Chondrocyte (in vitro differentiated cells): ENCODE results near the gene MARCHF10. TPM values are rescaled to one million over a fixed set of nuclear protein-coding genes. Genes with fewer than 3 reads are reported as not detected.

ENCODE experiments used
- DNase-seq: peaks from one replicate; pipeline ENCODE4 v3.0.0; 2021; ENCODE audit warnings: mixed read lengths, low spot score
- H3K27ac Mint-ChIP-seq: one replicate; pipeline ENCODE4 v1.8.0; 2021; ENCODE audit warnings: mild to moderate bottlenecking, moderate library complexity, mixed read lengths; ENCODE audit not compliant: unreplicated experiment
- H3K27me3 Mint-ChIP-seq: 2 replicates; pipeline ENCODE4 v1.8.0; 2021; ENCODE audit warnings: low read depth, mixed read lengths
- H3K36me3 Mint-ChIP-seq: 2 replicates; pipeline ENCODE4 v1.8.0; 2021; ENCODE audit warnings: low read depth, mixed read lengths
- H3K4me1 Mint-ChIP-seq: 2 replicates; pipeline ENCODE4 v1.8.0; 2021; ENCODE audit warnings: low read depth, mild to moderate bottlenecking, mixed read lengths
- H3K4me3 Mint-ChIP-seq: one replicate; pipeline ENCODE4 v1.8.0; 2021; ENCODE audit warnings: mild to moderate bottlenecking, moderate library complexity, mixed read lengths; ENCODE audit not compliant: unreplicated experiment
- H3K9me3 Mint-ChIP-seq: 2 replicates; pipeline ENCODE4 v1.8.0; 2021; ENCODE audit warnings: low read depth, mixed read lengths
- CTCF ChIP-seq: fragments of 200-600 bp; sonication (generic); IDR thresholded peaks from 2 replicates; pipeline ENCODE4 v1.5.0; 2021; ENCODE audit warnings: antibody characterized with exemption, mild to moderate bottlenecking, moderate library complexity
- total RNA-seq: library from RNA; stranded (reverse); gene quantifications from 3 replicates; pipeline ENCODE4 v1.2.1, GENCODE V29; 2021

Gene MARCHF10
- total RNA-seq, 1 donor from 2014 or later: 0.17 TPM

GRCh38 chr17:62706598-62707424 is 101.3 kb downstream of the MARCHF10 start:
- Mint-ChIP-seq H3K4me1 (peaks cover 28% of the 10 kb centered on the region), H3K9me3 (peaks cover 12% of the 10 kb centered on the region), H3K27ac (no peak overlapping the region), H3K4me3 (no peak overlapping the region), H3K36me3 (peaks cover 2% of the 10 kb centered on the region), H3K27me3 (no peaks in the 10 kb centered on the region)
- TF ChIP-seq CTCF: no peak
- no peak for DNase-seq

DNA sequence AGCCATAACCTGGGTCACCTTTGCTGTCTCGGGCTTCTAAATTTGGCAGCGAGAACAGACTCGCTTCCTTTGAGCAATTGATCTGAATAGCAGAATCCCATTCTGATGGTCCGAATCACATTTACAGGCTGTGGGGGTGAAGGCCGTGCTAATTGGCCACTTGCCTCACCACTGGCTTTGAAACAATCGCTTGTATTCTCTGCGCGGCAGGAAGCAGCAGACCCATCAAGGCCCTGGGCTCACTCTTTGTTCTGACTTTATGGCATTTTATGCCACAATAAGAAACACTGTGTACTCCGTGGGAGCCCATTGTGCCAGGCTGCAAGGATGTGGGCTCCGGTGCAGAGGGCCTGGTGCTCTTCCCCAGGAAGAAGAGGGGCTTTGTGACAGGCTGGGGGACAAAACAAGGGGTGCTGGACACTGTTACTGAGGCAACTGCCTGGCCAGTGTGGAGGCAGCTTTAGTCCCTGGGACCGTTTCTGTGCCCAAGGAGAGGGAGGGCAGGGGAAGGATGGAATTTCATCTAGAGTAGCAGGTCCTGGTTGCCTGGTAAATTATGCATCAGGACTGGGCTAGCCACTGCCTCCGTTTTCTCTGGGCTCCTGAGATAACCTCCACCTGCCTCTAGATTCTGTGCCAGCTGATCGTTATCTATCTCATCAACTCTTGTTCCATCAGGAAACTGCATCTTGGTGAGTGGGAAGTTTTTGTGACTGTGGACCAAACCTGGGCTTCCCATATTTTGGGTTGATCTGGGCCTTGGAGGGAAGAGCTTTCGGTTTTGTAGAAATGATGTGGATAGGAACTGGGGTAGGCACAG is 102.1 kb downstream of the MARCHF10 start:
- no peaks in the 10 kb centered on the region for H3K27me3 Mint-ChIP-seq
- TF ChIP-seq CTCF: no peak
- H3K4me3 Mint-ChIP-seq: peak overlapping the region; percentile 78
- H3K36me3 Mint-ChIP-seq: peaks cover 2% of the 10 kb centered on the region
- H3K27ac Mint-ChIP-seq: no peak overlapping the region
- peaks cover 12% of the 10 kb centered on the region for H3K9me3 Mint-ChIP-seq
- no peak for DNase-seq
- peaks cover 28% of the 10 kb centered on the region for H3K4me1 Mint-ChIP-seq

DNA sequence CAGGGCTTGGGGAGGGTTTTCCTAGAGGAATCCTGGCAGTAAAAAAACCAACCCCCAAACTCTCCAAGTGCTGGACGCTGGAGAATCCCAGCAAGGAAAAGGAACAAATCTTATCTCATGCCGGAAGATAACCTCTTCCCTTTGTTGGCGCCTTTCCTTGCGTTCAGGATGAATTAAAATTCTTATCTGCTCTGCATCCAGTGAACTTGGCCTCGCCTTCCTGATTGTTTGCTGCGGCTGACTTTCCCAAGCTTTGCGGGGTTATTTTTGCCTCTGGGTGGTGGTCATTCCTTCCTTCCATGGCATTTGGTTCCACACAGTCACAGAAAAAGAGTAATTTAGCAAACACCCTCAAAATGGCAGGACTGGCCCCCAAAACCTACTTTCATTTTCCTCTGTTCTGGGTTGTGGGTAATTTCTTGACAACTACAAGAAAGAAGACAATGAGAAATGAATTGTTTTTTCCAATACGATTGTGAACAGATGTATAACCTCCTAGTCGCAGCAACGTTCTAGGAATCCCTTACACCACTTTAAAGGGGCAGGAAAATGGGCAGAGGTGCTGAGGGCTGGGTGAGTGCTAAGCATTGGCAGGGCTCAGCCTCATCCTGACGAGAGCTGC is 102.8 kb downstream of the MARCHF10 start:
- peaks cover 2% of the 10 kb centered on the region for H3K36me3 Mint-ChIP-seq
- no peak for TF ChIP-seq CTCF
- no peaks in the 10 kb centered on the region for H3K27me3 Mint-ChIP-seq
- DNase-seq: no peak
- peaks cover 12% of the 10 kb centered on the region for H3K9me3 Mint-ChIP-seq
- H3K4me1 Mint-ChIP-seq: peaks cover 28% of the 10 kb centered on the region
- H3K4me3 Mint-ChIP-seq: peak overlapping the region; percentile 78
- H3K27ac Mint-ChIP-seq: peak overlapping the region; percentile 50

DNA sequence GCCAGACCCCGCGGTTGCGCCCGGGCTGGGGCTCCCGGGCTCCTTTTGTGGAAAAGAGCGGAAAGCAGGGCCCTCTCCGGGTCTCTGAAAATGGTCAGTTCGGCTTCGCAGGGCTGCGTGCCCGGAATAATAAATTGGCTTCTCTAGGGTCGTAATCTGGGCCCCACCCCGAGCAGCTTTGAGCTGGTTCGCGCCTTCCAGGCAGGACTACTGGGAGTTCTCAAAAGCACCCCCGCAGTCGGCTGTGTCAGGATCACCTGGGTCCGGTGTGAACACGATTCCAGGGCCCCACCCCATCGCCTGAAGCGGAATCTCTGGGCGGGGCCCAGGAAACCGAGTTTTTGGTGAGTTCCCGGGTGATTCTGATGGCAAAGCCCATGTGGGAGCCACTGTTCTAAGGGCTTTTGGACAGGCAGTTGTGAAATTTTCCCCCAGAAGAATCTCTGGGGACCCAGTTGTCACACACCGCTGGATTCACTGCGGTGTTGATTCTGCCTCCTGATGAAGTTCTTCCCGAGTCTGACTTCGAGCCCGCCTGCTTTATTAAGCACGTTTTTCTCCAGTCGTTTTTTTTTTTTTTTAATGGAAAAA is 103.6 kb downstream of the MARCHF10 start:
- H3K27me3 Mint-ChIP-seq: no peaks in the 10 kb centered on the region

More for the DNA sequence above, 103.6 kb downstream of the MARCHF10 start:
- DNase-seq: no peak
- Mint-ChIP-seq H3K36me3 (peaks cover 2% of the 10 kb centered on the region), H3K4me1 (peaks cover 35% of the 10 kb centered on the region), H3K27ac (peak overlapping the region; percentile 61), H3K4me3 (peak overlapping the region; percentile 78), H3K9me3 (peaks cover 12% of the 10 kb centered on the region)
- TF ChIP-seq CTCF: no peak
